ENCODE results near the gene C10orf53. TPM values are rescaled to one million over a fixed set of nuclear protein-coding genes. Genes with fewer than 3 reads are reported as not detected.
"Not testable (repeated sequence)": the region's sequence is repeated elsewhere in the genome, so short reads cannot be mapped to it uniquely, and the experiment has no call there.

C10orf53 gene
- total and polyA plus RNA-seq, 2 donors (not counting 1 experiment from before 2014, with no cell fraction given), result not detected

DNA sequence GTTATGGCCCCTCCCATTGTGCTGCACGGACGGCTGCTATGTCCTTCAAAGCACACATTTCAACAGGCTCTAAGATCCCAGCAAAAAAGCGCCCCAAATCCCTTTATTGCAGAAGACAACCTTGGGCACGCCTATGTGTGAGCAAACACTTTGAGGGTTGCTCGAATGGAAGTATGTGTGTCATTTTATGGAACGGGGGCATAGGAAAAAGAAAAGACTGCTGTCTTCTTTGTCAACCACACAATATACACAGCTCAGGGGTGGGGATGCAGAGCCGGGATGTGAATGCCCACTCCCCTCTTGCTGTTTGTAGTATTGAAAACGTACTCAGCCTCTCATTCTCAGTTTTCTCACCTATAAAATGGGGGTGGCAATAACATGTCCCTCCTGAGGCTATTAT lies 32.0 kb downstream of the C10orf53 start:
- Histone ChIP-seq H3K27me3 (ENCODE audit: control insufficient read depth, insufficient read depth, low read length) (no peaks in the 10 kb centered on the region), H3K9ac (ENCODE audit: insufficient read depth, low read length) (no peak overlapping the region), H3K4me2 (ENCODE audit: extremely low read depth, insufficient read depth, low read length) (no peak overlapping the region), H3K4me3 (replicated peaks in 1 of 4; ENCODE audit: control extremely low read depth in 1 of 4, insufficient read depth in 1 of 4, low read depth in 3 of 4, low read length in 4 of 4) (no peak overlapping the region), H3K27ac (ENCODE audit: insufficient read depth, low read length) (no peak overlapping the region), H3K9me3 (ENCODE audit: control insufficient read depth, insufficient read depth, low read depth, low read length) (no peaks in the 10 kb centered on the region), H3K79me2 (ENCODE audit: control insufficient read depth, insufficient read depth, low read length) (no peaks in the 10 kb centered on the region), H3K36me3 (ENCODE audit: control insufficient read depth, insufficient read depth, low read length) (no peaks in the 10 kb centered on the region), H4K20me1 (ENCODE audit: control insufficient read depth, extremely low read depth, insufficient read depth, low read length) (no peaks in the 10 kb centered on the region), H2AFZ (ENCODE audit: low read length) (no peak overlapping the region), H3K4me1 (ENCODE audit: control insufficient read depth, extremely low read depth, insufficient read depth, low read length) (no peaks in the 10 kb centered on the region)
- TF ChIP-seq CTCF (conservative IDR thresholded peaks at IDR 0.05 in 1 of 2, IDR thresholded peaks at IDR 0.05 in 1 of 2; ENCODE audit: low read depth in 1 of 2, low read length in 2 of 2), result no peak
- TF ChIP-seq EZH2 (IDR thresholded peaks at IDR 0.05; ENCODE audit: low read length, missing control alignments), result no peak
- no peak for DNase-seq (ENCODE audit: low read depth in 2 of 2)

- no peak overlapping the region for H3K9ac ChIP-seq (ENCODE audit: insufficient read depth, low read length)
- no peaks in the 10 kb centered on the region for H3K79me2 ChIP-seq (ENCODE audit: control insufficient read depth, insufficient read depth, low read length)
- no peaks in the 10 kb centered on the region for H3K27me3 ChIP-seq (ENCODE audit: control insufficient read depth, insufficient read depth, low read length)
- H3K4me1 ChIP-seq (ENCODE audit: control insufficient read depth, extremely low read depth, insufficient read depth, low read length), result no peaks in the 10 kb centered on the region
- no peak overlapping the region for H3K4me2 ChIP-seq (ENCODE audit: extremely low read depth, insufficient read depth, low read length)
- no peak overlapping the region for H2AFZ ChIP-seq (ENCODE audit: low read length)
- no peaks in the 10 kb centered on the region for H3K9me3 ChIP-seq (ENCODE audit: control insufficient read depth, insufficient read depth, low read depth, low read length)
- DNase-seq (ENCODE audit: low read depth in 2 of 2), result no peak
- H3K27ac ChIP-seq (ENCODE audit: insufficient read depth, low read length), result no peak overlapping the region
- H3K4me3 ChIP-seq (replicated peaks in 1 of 4; ENCODE audit: control extremely low read depth in 1 of 4, insufficient read depth in 1 of 4, low read depth in 3 of 4, low read length in 4 of 4), result no peak overlapping the region
- no peaks in the 10 kb centered on the region for H3K36me3 ChIP-seq (ENCODE audit: control insufficient read depth, insufficient read depth, low read length)
- H4K20me1 ChIP-seq (ENCODE audit: control insufficient read depth, extremely low read depth, insufficient read depth, low read length), result no peaks in the 10 kb centered on the region
- TF ChIP-seq EZH2 (IDR thresholded peaks at IDR 0.05; ENCODE audit: low read length, missing control alignments) (no peak), CTCF (conservative IDR thresholded peaks at IDR 0.05 in 1 of 2, IDR thresholded peaks at IDR 0.05 in 1 of 2; ENCODE audit: low read depth in 1 of 2, low read length in 2 of 2) (no peak)
These were observed 33.8 kb downstream of the C10orf53 start for GRCh38 chr10:49713266-49713665.

- not testable (repeated sequence) for H3K4me1 ChIP-seq (ENCODE audit: control insufficient read depth, extremely low read depth, insufficient read depth, low read length); H3K79me2 ChIP-seq (ENCODE audit: control insufficient read depth, insufficient read depth, low read length); H3K9ac ChIP-seq (ENCODE audit: insufficient read depth, low read length); H3K36me3 ChIP-seq (ENCODE audit: control insufficient read depth, insufficient read depth, low read length); H4K20me1 ChIP-seq (ENCODE audit: control insufficient read depth, extremely low read depth, insufficient read depth, low read length); H2AFZ ChIP-seq (ENCODE audit: low read length); H3K9me3 ChIP-seq (ENCODE audit: control insufficient read depth, insufficient read depth, low read depth, low read length); DNase-seq (ENCODE audit: low read depth in 2 of 2); H3K27me3 ChIP-seq (ENCODE audit: control insufficient read depth, insufficient read depth, low read length); H3K4me2 ChIP-seq (ENCODE audit: extremely low read depth, insufficient read depth, low read length); H3K27ac ChIP-seq (ENCODE audit: insufficient read depth, low read length); H3K4me3 ChIP-seq (replicated peaks in 1 of 4; ENCODE audit: control extremely low read depth in 1 of 4, insufficient read depth in 1 of 4, low read depth in 3 of 4, low read length in 4 of 4)
These were observed 35.7 kb downstream of the C10orf53 start for GRCh38 chr10:49715157-49715556.
